ENCODE measurements around the gene NPB. TPM values are rescaled to one million over a fixed set of nuclear protein-coding genes. Genes with fewer than 3 reads are reported as not detected.

NPB gene
- 0.66 TPM for polyA plus RNA-seq (2012; ENCODE audit: missing spikeins)

DNA sequence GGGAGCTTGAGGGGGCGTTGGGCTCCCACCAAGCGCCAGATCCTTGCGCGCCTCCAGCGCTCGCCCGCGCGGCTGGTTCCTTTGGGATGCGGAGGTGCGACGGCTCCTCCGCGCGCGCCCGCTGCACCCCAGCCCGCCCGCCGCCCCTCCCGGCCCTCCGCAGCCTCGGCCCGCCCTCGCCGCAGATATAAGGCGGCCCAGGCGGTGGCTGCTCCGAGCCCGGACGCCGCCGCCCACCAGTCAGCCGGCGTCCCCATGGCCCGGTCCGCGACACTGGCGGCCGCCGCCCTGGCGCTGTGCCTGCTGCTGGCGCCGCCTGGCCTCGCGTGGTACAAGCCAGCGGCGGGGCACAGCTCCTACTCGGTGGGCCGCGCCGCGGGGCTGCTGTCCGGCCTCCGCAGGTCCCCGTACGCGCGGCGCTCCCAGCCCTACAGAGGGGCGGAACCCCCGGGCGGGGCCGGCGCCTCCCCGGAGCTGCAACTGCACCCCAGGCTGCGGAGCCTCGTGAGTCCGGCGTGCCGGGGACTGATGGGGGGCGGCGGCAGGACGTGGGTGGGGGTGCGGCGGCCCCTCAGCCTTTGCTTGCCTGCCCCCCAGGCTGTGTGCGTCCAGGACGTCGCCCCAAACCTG is at the start of gene NPB:
Gene NPB, plus strand, starts transcription at position 216 of the 630 bp plus-strand sequence. Its CDS starts 40 bp downstream, at position 256.
- FAIRE-seq (no peak), DNase-seq (ENCODE audit: insufficient read length) (no peak)
- TF ChIP-seq POLR2A (IDR thresholded peaks at IDR 0.05; ENCODE audit: low read depth, low read length) = no peak

DNA sequence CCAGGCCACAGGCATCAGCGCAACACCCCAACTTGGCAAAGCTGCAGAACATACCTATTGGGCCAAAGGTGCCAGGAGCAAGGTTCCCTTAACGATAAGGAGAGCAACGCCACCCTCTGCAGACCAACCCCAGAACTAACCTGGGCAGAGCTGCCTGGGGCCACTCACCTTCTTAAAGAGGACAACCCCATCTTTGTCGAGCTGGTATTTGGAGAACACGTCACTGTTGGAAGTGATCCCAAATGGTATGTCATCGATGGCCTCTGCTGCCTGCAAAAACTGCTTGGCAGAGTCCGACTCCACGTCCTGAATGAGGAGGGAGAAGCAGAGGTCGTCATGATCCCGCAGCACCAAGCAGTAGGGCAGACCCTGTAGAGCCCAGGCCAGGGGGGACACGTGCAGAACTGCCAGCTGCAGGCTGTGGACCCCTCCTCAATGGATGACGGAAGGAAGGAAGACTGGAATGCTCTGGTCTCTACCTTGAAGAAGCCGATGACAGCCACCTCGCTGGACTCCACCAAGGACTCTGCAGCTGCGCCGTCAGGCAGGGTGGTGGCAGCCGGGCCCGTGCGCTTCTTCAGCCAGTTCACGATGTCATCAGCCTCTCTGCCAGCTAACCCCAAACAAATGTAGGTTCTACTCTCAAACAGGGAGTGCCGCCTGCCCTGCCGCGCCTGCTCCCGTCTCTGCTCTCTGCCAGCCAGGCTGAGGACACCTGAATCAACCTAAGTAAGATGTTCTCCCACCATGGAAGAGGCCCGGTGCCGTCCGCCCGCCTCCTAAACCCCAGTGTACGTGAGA is 46.9 kb upstream of the NPB start:
- no peak for DNase-seq (ENCODE audit: insufficient read length)
- TF ChIP-seq TAF1 (IDR thresholded peaks at IDR 0.05; ENCODE audit: borderline replicate concordance, low read depth, low read length) (no peak), POLR2A (IDR thresholded peaks at IDR 0.05; ENCODE audit: low read depth, low read length) (no peak)
- FAIRE-seq = no peak

DNA sequence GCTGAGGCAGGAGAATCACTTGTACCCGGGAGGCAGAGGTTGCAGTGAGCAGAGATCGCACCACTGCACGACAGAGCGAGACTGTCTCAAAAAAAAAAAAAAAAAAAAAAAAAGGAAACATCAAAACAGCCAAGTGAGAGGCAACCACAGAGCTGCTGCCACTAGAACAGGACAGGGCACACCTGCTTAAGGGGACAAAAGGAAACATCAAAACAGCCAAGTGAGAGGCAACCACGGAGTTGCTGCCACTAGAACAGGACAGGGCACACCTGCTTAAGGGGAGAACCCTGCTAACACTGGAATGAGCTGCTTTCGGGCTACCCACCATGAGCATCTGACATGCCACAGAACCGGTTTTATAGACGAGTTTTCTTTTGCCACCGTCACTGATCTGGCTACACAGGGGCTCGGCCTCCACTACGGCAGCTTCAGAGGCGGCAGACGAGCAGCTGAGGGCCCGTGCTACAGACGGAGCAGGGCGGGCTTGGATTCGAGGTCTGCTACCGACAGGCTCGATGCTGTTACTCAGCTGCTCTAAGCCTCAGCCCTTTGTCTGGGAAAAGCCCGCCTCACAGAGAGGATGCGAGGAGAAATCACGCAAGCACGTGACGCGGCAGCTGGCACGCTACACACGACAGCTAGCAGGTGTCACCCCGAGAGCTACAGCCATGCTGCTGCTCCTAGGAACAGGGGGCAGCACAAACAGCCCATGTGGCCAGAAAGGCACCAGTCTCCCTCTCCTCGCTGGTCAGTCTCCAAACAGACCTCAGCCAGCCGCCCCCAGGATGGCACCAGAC is 43.7 kb upstream of the NPB start:
- TF ChIP-seq POLR2A (IDR thresholded peaks at IDR 0.05; ENCODE audit: low read depth, low read length) (no peak), POLR2AphosphoS5 (IDR thresholded peaks at IDR 0.05; ENCODE audit: low read depth, low read length) (no peak)
- DNase-seq (ENCODE audit: insufficient read length) (no peak), FAIRE-seq (no peak)

DNA sequence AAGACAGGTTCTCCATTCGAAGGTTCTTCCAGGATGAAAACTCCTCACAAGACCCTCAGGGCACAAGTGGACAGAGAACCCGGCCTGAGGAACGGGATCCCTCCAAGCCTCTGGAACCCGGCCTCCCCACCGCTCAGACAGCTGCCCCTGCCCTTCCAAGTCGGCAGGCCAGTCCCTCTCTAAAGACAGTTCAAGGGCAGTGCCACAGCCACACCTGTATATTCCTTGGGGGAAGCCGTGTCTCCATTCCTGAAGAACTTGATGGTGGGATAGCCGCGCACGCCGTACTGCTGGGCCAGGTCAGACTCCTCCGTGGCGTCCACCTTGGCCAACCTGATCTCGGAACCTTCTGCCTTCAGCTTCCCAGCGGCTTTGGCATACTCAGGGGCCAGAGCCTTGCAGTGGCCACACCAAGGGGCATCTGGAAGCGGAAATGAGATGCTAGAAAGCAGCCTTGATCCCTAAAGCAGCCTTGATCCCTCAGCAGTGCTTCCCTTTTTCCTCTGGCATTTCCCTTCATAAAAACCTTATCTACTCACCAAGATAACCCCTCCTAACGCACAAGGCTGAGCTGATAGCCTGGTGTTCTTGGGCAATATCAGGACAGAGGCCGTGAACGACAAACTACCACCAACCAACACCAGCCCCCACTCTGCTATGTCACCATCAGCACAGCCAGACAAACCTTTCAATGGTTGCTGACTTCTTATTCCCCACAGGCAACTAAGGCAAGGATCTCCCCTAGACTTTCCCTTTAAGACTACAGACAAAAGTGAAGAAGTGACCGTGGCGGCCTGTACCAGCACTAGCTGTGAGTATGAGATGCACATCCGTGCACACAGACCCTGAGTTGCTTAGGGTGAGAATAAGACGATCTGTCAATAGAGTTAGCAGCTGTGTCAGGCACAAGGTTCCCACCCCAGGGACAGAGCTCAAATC is 42.8 kb upstream of the NPB start:
- DNase-seq (ENCODE audit: insufficient read length) (no peak), FAIRE-seq (no peak)
- no peak for TF ChIP-seq TAF1 (IDR thresholded peaks at IDR 0.05; ENCODE audit: borderline replicate concordance, low read depth, low read length)
- TF ChIP-seq POLR2A (IDR thresholded peaks at IDR 0.05; ENCODE audit: low read depth, low read length) = no peak
- no peak for TF ChIP-seq POLR2AphosphoS5 (IDR thresholded peaks at IDR 0.05; ENCODE audit: low read depth, low read length)

DNA sequence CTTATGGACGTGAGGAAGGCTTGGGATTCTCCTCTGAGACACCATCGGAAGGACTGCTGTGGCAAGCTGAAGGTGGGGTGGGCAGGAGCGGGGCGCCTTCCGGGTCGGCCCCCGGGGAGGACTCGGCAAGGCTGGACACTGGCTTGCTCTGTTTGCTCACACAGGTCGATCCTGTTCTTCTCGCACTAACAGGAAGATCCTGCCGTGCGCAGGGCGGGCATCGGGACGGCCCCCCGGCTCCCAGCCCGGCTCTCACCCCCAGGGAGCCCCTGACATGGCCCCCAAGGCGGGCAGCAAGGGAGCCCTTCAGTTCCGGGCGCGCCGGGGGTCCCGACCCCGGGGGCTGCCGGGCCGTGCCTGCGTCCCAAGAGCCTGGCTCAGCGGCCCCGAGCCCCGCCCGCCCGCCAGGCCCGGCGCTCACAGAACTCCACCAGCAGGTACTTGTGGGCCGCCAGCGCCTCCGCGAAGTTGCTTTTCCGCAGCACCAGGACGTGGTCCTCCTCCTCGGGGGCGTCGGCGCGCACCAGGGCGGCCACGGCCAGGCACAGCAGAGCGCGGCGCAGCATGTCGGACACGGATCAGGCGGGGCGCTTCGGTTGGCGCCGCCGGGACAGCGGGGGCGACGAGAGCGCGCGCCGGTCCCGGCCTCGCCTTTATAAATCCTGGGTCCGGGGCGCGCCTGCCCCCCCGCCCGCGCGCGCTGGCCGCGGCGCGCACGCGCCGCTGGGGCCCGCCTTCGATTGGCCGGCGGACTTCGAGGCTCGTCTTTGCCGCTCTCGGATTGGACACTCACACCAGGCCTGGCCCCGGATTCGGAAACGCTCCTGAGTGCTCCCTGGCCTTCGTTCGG is 41.9 kb upstream of the NPB start, which contains the start of gene P4HB:
Gene P4HB, minus strand, starts transcription at position 630 of the 850 bp plus-strand sequence. Its CDS starts 64 bp downstream, at position 566.
- DNase-seq (ENCODE audit: insufficient read length) = no peak
- no peak for FAIRE-seq
- TF ChIP-seq POLR2A (IDR thresholded peaks at IDR 0.05; ENCODE audit: low read depth, low read length) (peak; percentile 97), TAF1 (IDR thresholded peaks at IDR 0.05; ENCODE audit: borderline replicate concordance, low read depth, low read length) (peak; percentile 42; the same call in 1 of the 2 replicates), POLR2AphosphoS5 (IDR thresholded peaks at IDR 0.05; ENCODE audit: low read depth, low read length) (peak; percentile 91)

DNA sequence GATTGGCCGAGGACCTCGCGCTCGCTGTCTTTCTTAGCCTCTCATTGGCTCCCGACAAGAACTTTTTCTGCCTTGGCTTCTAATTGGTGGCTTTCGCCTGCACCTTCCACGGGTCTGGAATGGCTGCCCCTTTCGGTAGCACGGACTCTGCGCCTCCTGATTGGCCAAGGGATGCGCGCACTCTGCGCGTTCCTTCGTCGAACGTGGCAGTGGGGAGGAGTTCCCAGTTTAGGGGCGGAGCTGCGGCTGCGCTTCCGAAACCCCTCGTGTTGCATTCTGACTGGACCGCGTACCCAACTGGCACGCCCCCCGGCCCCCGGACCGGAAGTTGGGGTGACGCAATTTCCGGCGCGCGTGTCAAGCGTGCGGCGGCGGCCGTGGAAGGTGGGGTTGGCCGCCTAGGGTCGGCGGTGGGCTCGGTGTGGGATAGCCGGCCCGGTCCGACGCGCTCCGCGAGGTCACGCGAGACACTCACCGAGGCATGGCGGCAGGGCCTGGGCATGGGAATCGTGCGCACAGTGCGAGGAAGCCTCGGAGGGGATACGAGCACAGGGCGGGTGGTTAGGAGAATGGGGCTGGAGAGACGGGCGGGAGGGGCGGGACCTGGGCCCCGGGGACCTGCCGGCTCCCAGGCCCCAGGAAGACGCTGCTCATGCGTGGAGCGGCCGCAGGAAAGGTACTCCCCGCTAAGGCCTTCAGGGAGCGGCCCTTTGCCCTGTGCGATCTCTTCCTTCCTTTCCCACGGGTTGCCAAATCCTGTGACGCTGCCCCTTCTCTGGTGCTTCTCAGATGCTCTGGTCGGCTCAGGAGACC is 41.1 kb upstream of the NPB start:
- DNase-seq (ENCODE audit: insufficient read length) (peak; percentile 100), FAIRE-seq (peak; percentile 98)
- TF ChIP-seq TAF1 (IDR thresholded peaks at IDR 0.05; ENCODE audit: borderline replicate concordance, low read depth, low read length) = peak; percentile 73
- peak; percentile 85 for TF ChIP-seq POLR2A (IDR thresholded peaks at IDR 0.05; ENCODE audit: low read depth, low read length)
- TF ChIP-seq POLR2AphosphoS5 (IDR thresholded peaks at IDR 0.05; ENCODE audit: low read depth, low read length) = peak; percentile 85

DNA sequence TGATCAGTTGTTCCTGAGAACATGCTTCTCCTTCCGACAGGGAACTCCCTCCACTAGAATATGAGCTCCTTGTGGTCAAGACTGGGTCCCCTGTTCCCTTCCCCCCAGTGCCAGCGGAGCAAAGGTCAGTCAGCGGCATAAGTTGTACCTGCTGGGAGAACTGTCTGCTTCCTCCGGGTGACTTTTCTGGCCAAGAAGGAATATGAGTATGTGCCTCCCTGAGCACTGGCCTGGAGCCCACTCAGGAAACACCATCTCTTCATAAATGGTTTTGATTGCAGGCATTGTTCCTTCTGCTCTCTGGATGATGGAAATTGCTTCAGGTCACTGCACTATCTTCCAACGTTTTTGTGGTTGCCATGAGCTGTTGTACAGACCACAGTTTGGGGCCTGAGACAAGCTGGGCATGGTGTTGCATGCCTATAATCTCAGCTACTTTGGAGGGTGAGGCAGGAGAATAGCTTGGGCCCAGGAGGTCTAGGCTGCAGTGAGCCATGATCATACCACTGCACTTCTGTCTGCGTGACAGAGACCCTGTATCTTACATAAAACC is 38.8 kb upstream of the NPB start:
- TF ChIP-seq POLR2AphosphoS5 (IDR thresholded peaks at IDR 0.05; ENCODE audit: low read depth, low read length) (no peak), TAF1 (IDR thresholded peaks at IDR 0.05; ENCODE audit: borderline replicate concordance, low read depth, low read length) (no peak), POLR2A (IDR thresholded peaks at IDR 0.05; ENCODE audit: low read depth, low read length) (no peak)
- DNase-seq (ENCODE audit: insufficient read length) = no peak
- FAIRE-seq = no peak

DNA sequence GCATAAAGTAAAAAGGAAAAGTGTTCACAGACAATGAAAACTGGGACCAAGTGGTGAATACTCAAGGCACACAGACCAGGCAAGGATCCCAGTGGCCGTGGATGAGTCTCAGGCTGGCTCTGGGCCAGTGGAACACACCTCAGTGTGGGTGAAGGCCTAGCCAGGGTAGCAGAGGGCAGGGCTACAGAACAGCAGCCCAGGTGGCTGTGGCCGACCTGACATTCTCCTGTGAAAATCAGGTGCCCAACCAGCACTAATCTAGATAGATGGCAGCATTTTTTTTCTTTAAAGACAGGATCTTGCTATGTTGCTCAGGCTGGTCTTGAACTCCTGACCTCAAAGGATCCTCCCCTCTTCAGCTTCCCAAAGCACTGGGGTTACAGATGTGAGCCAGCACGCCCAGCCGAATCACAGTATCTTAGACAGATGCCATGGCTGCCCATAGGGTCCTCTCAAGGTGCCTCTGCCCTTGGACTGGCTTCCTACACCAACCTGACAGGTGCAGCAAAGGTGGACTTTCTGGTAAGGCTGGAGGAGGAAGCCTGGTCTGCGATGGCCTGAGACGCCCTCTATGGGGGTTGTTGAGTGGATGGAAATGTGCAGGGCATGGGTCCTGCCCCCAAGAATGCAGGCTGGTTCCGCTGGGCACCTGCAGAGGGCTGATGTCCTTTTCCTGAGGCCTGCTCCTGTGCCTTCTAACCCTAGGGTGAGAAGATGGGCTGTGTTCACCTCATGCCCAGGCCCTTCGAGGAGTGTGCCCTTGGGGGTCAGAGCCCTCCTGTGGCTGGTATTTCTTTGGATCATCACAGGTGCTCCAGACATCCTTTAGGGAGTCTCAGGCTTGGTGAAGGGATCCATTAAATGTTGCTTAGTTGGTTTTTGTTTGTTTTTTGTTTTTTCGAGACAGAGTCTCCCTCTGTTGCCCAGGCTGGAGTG is 37.9 kb upstream of the NPB start:
- FAIRE-seq = no peak
- no peak for DNase-seq (ENCODE audit: insufficient read length)
- TF ChIP-seq TAF1 (IDR thresholded peaks at IDR 0.05; ENCODE audit: borderline replicate concordance, low read depth, low read length) (no peak), POLR2AphosphoS5 (IDR thresholded peaks at IDR 0.05; ENCODE audit: low read depth, low read length) (no peak), POLR2A (IDR thresholded peaks at IDR 0.05; ENCODE audit: low read depth, low read length) (peak; percentile 39; the same call in 1 of the 2 replicates)
